GM21447 (cell line): ENCODE data around the gene LAMB4.
A peak's percentile ranks its signal among the peaks of the same experiment; 100 is the strongest.

ENCODE experiments used
- ATAC-seq: cut with Tn5 transposase; IDR thresholded peaks from one replicate; pipeline ENCODE4 v1.9.1; 2021; ENCODE audit not compliant: unreplicated experiment

The LAMB4 gene

DNA sequence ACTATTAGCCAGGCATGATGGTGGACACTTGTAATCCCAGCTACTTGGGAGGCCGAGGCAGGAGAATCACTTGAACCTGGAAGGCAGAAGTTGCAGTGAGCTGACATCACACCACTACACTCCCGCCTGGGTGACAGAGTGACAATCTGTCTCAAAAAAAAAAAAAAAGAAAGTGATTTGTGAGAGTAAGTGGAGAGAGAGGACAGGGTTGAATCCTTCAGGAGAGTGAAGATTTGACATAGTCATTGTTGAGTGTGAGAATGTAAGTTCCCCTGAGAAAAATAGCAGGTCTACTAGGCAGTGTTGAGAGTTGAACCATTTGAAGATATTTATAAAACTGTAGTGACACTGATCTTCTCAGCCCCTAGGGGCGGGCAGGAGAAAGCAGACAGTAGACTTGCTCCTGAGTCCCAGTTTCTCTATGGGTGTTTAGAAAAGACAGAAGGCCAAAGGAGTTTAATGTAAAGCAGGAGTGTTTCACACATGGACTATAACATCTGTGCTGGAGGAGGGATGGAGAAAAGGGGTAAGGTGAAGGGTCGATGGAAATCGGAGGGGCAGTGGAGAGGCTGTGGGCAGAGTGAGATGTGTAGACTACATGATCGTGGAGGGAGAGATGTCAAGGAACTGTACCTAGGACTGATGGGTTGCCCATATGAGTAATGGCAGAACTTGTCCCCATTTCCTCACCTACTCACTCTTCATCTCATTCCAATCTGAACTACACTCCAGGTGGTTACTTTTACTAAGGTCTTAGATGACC, 13.7 kb upstream of the LAMB4 start:
- ATAC-seq: no peak

DNA sequence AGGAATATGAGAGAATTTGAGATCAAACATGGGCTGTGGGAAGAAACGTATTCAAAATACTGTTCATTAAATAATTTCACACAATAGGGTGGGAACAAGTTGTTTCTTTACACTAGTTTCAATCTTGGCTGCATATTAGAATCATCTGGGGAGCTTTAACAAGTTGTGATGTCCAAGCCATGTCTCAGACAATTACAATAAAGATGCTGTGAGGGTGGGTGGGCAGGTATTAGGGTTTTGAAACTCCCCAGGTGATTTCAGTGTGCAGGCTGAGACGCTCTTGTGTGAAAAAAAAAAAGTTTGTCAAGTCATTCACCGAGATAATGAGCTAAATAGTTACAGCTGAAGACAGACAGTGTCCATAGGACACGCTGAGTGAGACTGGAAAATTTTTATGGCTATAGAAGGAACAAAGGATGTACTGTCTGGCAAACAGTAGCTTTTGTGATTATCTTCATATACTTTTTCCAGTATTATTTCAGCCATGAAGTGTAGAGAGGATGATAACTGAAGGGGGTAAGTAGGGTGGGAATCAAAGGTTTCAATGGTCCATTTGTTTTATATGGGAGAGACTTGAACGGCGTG, 12.6 kb upstream of the LAMB4 start:
- ATAC-seq: no peak

DNA sequence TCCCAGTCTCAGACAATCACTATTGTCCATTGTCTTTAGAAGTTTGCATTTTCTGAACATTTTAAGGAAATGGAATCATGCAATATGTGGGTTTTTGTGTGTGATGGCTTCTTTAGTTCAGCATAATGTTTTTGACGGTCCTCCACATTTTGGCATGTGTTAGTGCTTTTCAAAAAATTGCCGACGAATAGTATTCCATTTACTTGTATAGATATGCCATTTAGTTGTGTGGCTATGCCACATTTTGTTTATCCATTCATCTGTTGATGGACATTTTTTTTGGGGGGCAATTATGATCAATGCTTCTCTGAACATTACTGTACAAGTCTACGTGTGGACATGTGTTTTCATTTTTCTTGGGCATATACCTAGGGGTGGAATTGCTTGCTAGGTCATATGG, 12.0 kb upstream of the LAMB4 start:
- ATAC-seq: no peak

DNA sequence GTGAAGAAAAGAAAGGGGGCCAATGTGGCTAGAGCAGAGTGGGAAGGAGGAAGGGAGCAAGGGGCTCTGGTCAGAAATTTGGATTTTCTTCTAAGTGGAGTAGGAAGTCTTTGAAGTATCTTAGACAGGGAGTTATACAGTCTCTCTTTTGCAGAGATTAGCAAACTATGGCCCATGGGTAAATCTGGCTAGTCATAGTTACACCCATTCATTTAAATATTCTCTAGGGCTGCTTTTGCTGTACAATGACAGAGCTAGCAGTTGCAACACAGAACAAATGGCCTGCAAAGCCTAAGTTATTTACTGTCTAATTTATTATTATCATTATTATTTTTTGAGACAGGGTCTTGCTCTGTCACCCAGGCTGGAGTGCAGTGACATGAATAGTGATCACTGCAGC, 10.5 kb upstream of the LAMB4 start:
- no peak for ATAC-seq

DNA sequence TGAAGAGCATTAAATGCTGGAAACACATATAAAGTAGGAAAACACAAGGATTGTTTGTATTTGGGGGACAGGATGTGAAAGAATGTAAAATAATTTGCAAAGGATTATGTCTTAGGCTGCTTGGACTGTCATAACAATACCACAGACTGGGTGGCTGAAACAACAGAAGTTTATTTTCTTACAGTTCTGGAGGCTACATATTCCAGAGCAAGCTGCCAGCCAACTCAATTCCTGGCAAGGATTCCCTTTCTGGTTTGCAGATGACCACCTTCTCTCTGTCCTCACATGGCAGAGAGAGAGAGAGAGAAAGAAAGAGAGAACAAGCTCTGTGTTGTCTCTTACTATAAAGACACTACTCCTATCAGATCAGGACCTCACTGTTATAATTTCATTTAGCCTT, 8.8 kb upstream of the LAMB4 start:
- no peak for ATAC-seq

DNA sequence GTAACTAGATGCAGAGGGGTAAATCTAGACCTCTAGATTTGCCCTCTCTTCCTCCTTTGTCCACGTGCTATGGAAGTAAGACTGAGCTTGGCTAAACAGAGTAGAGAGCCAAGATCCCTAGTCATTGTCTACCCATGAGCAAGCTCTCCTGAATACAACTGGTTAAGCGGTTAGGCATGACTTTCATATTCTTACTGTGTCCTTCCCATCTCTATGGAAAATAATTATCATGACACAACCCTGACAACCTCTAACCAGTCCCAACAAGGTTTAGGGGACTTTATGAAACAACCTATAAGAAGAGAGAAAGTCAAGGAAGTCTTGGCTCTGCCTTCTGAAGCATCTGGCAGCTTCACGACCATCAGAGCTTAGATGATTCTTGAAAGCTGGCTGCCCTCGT, 7.8 kb upstream of the LAMB4 start:
- no peak for ATAC-seq

DNA sequence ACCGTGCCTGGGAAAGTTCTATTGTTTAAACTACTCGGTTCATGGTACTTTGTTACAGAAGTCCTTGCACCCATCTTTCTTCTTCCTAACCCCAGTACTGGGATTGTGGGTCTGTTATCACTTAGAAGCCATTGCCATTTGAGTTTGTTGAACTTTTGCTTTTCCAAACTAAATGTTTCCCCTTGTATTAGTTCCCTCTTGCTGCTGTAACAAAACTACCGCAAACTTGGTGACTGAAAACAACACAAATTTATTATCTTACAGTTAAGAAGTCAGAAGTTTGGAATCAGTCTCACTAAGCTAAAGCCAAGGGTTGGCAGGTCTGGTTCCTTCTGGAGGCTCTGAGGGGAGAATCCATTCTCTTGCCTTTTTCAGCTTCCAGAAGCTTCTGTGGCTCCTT, 6.9 kb upstream of the LAMB4 start:
- ATAC-seq: no peak

DNA sequence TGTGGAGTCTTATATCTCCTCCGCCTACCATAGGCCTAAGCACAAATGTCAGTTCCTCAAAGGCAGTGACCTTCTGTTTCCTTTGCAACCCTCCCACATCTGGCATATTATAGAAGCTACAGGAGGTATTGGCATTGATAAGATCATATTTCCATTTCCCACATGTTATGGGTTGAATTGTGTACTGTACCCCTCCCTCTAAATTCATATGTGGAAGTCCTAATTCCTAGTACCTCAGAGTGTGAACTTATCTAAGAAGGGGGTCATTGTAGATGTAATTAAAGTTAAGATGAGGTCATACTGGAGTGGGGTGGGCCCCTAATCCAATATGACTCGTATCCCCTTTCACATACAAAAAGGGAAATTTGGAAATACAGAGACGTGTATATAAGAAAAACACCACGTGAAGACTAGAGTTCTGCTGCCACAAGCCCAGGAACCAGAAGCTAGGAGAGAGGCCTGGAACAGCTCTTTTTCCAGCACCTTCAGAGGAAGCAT, 6.1 kb upstream of the LAMB4 start:
- ATAC-seq: peak; percentile 27

DNA sequence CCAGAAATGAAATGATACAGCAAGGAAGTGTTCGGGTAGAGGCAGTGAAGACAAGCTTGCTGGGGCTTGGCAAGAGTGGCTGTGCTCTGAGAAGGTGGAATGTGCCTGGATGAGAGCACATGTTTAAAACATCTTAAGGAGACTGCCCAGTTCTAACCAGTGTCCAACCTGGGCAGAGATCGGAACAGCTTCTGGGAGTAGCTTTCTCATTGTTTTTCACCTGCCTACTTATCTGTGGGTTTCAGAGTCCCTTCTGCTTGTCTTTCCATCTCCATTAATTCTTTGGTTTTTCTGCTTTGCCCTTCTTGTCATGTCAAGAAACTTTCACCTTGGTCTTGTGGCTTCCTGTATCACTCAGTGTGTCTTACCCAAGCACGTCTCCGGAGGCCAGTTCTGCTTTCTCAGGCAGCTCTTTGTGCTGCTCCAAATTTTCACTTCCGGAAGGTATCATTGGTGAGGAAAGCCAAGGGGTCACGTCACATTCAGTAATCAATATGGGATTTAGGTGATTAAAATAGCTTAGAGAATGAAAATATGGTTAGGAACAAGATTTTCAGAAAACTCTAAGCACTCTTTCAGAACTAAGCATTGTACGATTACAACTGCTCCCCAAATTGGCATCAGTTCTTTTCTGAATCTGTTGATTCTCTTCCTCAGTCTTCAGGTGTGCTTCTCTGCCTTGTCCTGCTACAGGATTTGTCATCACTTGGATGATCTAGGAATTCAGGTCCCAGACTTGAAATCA, 5.5 kb upstream of the LAMB4 start:
- ATAC-seq: peak; percentile 97

DNA sequence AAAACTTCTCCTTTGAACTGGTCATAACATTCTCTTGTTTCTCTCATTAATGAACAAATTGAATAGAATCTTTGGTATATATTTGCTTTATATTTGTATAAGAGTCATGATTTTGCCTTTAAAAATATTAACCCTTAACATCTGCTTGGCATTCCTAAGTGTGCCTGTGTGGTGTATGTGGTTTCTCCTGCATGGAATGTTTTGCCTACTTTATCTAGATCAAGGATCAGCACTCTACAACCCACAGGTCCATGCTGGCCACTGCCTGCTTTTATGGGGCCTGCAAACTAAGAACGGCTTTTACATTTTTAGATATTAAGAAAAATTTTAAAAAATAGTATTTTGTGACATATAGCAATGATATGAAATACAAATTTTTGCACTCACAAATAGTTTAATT, 4.3 kb upstream of the LAMB4 start:
- no peak for ATAC-seq

DNA sequence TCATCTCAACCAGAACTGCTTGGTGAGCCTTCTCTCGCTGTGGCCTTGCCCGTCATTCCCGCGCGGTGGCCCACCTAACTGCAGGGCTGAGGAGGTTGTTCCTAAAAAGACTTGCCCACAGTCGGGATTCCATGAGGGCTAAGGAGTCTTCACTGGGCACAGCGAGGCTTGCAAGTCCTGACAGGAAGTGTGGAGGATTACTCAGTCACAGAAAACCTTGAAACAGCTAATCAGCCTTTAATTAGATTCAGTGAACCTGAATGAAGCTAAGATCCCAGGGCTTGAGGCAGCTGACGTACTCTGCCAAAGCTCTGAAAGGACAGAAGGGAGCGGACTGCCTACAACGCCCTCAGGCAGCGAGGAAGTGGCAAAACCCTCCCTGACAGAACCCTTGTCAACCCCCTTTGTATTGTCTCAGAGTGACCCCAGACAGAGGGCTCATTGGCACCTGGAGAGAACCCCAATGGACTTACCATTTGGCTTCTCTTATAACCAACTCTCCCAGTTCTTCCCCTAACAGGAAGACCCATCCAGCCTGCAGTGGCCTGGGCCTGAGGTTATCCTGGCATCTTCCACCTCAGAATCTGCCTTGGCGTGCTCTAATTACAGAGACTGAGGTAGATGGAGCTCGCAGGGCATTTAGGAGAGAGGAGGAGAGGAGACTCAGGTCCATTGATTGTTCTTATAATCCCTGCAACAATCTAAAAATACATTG, 2.5 kb upstream of the LAMB4 start:
- ATAC-seq: no peak

DNA sequence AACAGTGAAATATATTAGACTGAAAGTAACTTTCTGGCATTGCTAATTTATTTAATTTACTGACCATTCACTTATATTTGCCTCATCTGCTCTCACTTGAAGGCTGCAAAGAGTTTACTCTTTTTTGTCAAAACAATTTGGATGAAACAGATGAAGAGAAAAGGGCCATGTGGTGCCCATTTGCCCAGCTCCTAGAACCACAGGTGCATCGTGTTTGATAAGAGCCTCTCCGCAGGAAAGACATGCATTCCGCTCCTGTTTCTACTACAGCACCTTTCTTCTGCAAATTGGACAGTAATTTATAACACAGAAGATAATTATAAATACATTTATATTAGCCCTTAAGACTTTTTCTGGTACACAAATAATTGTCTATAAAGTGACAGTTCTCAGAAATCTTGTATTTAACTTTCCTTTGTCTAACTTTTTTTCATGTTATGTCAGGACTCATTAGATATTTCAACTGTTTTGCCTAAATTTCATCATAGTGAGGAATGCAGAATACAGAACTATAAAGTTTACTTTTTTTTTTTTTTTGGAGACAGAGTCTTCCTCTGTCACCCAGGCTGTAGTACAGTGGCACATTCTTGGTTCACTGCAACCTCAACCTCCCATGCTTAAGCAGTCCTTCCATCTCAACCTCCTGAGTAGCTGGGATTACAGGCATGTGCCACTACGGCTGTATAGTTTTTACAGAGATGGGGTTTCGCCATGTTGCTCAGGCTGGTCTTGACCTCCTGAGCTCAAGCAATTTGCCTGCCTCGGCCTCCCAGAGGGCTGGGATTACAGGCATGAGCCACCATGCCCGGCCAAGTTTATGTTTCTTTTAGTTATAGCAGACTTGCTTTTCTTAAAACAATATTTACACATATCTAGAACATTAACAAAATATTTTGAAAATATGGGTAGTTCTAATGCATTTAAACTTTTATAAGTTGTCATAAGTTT, 869 bp downstream of the LAMB4 start:
- no peak for ATAC-seq

DNA sequence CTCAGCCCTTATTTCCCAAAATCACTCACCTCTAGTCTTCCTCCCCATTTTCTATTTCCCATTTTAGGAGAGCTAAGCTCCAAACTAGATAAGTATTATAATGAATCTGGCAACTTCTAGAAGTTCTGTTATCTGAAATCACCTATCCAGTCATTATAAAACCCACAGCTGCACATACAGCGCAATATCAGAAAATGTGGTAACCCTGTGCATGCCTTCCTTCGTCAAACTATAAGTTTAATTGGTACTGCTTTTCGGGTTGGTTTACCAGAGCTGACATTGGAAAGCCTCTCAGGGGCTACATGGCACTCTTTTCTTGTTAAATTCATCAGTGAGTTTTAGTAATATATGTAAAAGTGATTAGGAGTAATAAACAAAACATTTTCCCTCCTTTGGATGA, 1.6 kb downstream of the LAMB4 start:
- no peak for ATAC-seq

DNA sequence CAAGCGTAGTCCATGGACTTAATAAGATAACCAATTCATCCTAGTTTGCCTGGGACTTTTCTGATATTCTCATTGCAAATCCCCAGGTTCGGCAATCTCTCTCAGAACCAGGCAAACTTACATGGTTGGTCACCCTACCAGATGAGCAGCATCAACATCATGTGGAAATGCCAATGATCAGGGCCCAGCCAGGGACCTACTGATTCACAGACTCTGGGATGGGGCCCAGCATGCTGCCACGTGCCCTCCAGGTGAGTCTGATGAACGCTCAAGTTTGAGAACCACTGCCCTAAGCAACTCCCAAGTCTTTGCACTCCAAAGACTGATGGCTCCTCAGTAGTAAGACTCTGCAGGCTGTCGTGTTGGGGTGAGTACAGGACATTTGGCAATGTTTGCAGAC, 2.7 kb downstream of the LAMB4 start:
- ATAC-seq: no peak

DNA sequence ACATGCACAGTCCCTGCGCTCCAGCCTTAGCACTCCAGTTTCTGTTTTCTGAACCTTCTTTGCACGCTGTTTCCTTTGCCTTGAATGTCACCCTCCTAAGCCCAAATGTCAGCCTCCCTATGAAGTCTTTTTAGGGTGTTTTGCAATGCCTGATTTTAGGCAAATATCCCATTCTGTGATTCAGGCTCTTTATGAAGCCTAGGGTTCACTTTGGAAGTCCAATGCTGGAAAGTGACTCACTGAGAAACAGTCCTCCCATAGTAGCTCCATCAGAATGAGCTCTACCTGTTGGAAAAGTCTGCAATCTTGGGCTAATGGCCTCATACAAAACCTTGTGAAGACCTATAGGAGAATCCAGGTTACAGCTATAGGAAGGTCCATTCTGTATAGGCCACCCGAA, 5.3 kb downstream of the LAMB4 start:
- ATAC-seq: no peak

DNA sequence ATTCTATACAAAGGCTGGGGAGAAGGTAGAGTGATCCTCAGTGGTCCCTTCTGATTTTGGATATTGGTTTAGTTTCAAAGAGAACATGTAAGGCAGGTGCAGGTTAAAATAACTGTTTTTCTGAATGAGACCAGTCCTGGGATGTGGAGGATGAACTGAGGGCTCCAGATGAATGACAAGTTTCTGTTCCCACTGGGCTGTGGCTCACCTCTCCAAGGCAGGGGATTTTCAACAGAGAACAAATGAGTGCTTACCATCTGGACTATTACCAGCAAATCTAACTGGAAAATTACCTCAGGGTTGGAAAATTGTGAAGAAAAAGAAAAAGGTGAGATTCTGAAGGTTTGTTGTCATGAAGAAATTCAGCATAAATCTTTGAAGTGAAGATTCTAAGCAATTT, 8.0 kb downstream of the LAMB4 start:
- no peak for ATAC-seq

DNA sequence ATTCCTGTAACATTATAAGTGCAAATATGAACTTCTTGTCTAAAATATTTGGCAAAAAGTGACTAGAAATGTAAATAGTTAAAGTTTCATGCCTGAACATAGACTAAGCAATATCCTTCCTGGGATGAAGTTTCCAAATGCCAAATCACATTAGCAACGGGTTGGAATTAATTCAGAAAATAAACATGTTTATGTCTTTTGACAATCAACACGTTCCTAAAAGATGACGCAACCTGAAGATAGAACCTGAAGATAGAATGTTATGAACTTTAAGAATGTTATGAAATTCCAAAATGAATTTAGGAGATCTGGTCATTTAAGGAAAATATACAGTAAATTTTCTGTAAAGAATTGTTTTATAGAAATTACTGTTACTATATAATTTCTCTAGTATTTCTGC, 9.2 kb downstream of the LAMB4 start:
- no peak for ATAC-seq

DNA sequence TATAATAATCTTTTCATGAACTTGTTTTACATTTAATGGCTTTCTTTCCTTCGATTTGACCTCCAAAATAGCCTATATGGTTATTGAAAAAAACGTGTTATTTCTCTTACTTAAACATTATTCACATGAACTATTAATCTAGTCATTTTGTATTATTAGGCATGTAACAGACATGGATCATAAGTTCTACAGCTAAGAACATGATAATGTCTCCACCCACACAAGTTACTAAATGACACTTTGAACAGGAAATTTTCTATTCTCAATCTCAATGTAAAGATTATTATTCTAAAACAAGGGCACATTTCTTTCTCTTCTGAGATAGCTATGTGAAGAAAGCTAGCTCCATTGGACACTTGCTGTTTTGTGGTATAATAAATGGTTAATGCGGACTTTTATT, 10.0 kb downstream of the LAMB4 start:
- ATAC-seq: no peak

DNA sequence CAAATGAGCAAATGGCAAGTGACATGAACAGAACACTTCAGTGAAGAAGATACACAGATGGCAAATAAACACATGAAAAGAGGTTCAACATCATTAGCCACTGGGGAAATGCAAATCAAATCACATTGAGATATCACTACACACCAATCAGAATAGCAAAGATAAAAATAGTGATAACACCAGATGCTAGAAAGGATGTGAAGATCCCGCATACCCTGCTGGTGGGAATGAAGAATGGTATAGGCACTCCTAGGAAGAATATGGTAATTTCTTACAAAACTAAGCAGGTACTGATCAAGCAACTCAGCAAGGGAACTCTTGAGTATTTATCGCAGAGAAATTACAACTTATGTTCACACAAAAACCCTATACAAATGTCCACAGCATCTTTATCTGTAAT, 11.2 kb downstream of the LAMB4 start:
- ATAC-seq: no peak

DNA sequence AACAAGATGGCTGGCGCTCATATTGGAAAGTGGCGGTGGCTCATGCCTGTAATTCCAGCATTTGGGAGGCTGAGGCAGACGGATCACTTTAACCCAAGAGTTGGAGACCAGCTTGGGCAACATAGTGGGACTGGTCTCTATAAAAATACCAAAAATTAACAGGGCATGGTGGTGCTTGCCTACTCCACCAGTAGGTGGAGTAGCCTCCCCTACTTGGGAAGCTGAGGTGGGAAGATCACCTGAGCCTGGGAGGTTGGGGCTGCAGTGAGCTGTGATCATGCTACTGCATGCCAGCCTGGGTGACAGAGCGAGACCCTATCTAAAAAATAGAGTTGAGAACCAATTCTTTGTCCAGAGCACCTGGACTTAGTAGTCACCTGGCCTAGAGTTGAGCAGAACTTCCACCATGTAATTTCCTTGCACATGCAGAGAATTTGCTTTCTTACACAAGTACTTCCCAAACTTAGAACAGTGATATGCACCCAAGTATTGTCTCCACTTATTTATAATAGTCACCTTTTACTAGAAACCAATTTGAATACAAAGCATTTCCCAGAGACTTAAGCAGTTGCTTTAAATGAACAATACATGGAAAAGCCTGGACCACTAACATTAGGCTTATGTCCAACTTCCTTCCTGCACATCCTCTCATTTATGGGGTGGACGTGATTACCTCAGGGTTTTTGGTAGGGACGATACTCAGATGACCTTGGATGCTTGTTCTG, 15.9 kb downstream of the LAMB4 start:
- peak; percentile 89 for ATAC-seq
